C1 segment of cervical spinal cord (tissue), 14 donors: Measurements from ENCODE around the gene GLB1L.
"Not testable (repeated sequence)": the region's sequence is repeated elsewhere in the genome, so short reads cannot be mapped to it uniquely, and the experiment has no call there.

Experiments
- DNase-seq, 14 donors: peaks; one replicate each; lab custom pipeline; 2025; lab: John Stamatoyannopoulos, UW

The GLB1L gene

DNA sequence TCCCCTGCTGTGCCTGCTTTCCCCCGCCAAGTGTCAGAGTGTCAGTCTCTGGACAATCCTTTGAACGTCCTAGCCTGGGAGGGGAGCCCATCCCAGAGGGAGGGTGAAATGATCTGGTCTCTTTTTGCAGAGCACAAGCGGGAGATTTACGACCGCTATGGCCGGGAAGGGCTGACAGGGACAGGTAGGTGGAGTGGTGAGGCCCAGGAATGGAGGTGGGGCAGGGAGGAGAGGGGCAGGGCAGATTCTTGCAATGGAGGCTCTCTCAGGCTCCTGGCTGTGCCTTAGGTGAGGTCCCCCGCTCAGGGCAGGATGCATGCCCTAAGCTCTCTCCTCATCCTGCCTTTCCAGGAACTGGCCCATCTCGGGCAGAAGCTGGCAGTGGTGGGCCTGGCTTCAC is 36.3 kb upstream of the GLB1L start:
- DNase-seq: peak in 1 of 14 donors; percentile 43

DNA sequence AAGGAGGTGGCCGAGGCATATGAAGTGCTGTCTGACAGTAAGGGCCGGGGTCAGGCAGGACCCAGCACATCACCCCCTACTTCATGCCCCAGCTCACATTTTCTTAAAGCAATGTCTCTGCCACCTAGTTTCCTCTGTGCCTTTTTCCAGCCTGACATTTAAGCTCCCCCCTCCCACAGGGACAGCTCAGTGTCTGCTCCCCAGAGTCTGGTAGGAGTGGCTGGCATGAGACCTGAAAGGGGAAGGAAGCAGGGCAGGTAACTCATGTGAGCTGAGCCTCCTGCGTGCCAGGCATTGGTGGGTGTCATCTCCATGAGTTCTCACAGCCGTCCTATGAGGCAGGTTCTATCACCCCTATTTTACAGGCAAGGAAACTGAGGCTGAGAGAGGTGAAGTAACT is 35.4 kb upstream of the GLB1L start:
- peak in 2 of 14 donors; percentile 34 to 63 for DNase-seq

DNA sequence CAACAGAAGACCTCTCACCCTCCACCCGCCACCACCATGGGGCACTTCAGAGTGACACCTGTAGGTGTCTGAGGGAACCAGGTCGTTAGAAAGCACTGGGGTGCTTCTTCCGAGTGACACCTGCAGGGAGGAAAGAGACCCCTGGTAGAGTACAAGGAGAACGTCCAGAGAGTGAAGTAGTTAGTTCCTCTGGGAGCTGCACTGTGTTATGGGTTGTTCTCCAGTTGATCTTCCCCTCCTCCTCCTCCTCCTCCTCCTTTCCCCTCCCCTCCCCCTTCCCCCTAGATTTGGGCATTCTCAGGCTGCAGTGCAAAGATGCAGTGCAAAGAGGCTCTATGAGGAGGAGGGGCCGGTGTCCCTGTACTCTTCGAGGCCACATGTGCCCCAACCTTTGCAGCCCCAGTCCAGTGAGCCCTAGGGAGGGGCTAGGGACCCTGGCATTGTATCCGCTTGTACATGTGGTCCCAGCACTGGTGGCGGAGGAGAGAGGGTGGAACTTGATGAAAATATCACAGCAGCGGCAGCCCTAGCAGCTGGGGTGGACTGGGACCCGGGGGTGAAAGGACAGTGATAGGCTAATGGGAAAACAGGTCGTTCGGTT is 34.8 kb upstream of the GLB1L start:
- DNase-seq: peak in 4 of 14 donors; percentile 33 to 70 (median 42)

DNA sequence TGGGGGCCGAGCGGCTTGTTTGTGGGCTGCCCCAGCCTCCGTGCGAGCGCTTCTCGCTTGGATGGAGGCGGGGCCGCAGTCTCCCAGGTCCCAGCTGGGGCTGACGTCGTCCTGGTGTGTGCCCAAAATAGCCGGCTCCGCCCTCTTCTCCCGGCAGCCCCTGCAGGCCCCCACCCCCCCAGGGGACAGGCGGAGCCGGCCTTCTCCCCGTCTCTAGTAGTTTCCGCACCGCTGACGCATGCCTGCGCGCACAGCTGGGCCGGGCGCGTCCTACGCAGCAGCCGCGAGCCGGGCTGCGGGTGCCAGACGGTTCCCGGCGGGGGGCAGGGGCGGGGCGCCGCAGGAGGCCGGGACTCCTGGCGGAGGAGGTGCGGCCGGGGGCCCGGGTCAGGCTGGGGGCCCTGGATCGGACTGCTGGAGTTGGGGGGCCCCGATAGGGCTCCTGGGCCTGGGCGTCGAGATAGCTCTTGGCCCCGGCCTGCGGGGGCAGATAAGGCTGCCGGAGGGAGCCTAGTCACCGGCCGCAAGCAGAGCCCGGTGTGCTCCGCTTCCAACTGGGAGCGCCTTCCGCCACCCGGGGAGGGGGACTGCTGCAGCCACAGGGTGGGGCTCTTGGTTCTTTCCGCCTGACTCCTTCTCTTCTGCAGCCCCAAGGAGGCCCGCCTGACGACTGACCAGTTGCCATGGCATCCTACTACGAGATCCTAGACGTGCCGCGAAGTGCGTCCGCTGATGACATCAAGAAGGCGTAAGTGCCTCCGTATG is 34.1 kb upstream of the GLB1L start, which contains the start of gene DNAJB2:
Gene DNAJB2, plus strand, starts transcription at position 216 of the 765 bp plus-strand sequence. Its CDS starts 468 bp downstream, at position 684.
- DNase-seq: peak; percentile 66 to 99 (median 96)

DNA sequence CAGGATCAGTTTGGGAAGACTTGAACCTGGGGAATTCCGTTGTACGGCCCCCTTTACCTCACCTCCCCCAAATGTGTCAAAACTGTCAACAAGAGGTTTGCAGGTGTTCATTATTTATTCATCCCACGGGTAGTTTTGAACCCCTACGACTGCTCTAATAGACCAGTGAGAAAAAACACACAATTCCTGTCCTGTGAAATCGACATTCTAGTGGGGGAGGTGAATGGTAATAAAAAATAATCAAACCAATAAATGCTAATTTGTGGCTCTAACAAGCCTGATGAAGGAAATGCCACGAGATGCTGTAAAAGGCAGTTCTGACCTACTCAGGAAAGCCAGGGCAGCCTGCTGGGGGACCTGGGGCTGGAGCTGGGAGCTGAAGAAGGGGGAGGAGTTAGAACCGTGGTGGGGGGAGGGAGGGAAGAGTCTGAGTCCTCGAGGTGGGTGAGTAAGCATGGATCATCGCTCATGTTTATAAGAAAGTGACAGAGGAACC is 33.5 kb upstream of the GLB1L start:
- DNase-seq: no peak

DNA sequence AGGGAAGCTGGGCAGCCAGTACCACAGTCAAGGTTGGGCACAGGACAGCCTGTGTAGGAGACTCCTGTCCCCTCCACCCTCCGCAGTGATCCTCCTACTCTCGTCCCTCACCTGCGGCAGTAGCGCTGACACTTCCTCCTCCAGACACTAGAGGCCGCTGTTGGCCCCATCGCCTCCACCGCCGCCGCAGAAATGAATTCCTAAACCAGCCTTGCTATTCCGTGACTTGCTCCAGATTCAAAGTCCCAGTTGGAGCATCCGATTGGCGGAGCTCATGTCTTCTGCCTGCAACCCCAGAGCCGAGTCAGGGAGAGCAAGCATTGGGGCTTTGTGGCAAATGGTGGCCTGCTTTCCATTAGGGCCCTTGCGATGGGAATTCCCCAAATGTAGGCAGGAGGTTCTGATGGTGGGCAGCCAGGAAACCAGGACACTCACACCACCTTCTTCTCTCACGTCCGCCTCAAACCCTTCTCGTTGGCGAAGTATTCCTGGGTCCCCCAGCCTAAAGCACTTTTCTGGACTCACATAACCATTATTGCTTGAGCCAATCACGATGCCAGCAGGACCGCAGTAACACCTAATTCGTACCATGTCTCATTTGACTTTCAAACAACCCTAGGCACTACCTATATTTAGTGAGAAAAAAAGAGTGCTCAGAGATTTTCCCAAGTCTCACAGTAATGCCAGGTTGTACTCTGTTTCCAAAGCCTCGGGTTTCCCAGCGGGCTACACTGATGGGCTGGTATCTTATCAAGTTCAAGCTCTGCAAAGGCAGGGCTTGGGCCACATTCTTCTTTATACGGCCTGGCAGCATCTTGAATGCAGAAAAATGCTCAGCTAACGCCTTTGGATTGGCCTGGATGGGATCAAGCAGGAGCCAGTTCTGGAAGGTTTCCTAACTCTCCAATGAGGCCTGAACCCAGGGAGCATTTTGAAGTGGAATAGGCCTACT is 32.7 kb upstream of the GLB1L start:
- DNase-seq: peak in 12 of 14 donors; percentile 52 to 84 (median 76)

DNA sequence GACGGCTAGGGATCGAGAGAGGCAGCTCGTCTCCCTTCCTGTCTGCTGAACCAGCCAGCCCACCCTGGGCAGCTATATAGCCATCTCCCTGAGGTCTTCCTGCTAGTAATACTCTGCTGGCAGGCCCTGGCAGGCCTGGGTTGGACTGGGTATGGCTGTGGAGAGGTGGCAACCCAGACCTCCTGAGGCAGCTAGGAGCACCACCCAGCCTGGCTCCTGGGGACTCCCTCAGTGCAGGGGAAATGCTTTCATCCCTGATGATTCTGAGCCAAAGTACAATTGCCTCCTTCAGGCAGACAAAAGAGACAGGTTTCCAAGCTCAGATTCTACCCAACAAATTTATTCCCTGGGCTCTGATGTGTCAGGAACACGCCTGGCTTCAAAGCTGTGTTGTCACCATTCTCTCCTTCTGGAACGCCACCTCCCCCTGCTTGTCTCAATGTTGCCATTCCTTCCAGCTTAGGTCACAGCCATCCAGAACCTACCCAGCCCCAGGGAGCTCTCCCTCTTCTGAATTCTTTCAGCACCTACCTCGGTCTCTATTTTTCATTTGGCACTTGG is 29.2 kb upstream of the GLB1L start:
- no peak for DNase-seq

DNA sequence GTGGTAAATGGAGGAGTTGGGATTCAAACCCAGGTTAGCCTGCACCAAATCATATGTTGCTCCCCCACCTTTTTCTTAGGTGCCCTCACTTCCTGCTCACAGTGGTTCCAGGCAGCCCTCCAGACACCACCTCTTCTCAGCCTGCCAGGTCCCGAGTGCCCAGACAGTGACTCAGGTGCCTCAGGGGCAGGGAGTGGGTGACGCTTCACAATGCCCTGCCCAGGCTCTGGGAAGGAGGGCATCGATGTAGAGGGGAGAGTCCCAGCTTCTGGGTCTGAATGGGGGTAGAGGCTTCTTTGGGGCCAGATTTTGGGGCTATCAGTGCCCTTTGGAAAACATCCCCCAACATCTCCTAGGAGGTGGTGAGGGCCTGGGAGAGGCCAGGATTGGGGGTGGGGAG is 28.7 kb upstream of the GLB1L start:
- no peak for DNase-seq

DNA sequence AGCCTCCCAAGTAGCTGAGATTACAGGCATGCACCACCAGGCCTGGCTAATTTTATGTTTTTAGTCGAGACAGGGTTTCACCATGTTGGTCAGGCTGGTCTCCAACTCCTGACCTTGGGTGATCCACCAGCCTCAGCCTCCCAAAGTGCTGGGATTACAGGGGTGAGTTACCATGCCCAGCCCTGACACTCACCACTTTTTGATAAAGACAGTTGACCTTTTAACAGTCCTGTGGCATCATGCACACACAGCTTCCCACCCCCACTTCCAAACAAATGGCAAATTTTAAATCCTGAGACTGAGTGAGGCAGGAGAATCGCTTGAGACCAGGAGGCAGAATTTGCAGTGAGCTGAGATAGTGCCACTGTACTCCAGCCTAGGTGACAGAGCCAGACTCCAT is 27.8 kb upstream of the GLB1L start:
- no peak for DNase-seq

DNA sequence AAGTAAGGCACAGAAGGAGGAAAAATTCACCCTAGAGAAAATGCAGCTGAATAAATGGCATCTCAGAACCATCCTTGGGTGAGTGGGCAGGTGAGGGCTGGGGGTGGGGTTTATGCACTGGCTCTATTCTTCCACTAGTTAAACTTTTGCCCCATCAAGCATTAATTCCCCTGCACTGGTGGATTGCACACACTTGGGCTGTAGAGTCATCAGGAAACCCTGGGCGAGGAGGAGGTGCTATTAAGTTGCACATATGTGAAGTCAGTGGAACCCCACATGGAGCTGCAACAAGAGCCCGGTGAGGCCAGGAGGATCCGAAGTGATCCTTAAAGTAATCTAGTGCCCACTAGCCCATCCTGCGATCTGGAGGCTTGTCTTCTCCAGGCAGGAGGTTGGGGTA is 27.1 kb upstream of the GLB1L start:
- no peak for DNase-seq

DNA sequence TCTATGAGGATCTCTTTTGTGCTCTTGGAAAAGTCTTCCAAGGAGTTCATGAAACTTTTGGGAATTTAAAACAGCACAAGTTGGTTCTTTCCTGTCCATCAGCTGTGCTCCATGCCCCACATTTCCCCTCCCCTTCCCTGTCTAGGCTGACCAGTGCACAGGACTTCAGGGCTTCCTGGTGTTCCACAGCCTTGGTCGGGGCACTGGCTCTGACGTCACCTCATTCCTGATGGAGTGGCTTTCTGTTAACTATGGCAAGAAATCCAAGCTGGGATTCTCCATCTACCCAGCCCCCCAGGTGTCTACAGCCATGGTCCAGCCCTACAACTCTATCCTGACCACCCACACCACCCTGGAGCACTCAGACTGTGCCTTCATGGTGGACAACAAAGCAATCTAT is 25.8 kb upstream of the GLB1L start:
- no peak for DNase-seq

DNA sequence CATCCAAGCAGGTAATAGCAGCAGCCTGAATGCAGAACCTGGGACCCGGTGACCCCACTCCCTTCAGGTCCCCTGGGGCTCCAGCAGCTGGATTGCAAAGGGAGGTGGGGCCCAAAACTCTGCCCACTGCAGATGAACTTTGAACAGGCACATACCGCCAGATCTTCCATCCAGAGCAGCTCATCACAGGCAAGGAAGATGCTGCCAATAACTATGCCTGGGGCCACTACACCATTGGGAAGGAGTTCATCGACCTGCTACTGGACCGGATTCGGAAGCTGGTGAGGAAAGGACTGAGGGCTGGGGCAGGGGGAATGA is 24.8 kb upstream of the GLB1L start:
- no peak for DNase-seq

DNA sequence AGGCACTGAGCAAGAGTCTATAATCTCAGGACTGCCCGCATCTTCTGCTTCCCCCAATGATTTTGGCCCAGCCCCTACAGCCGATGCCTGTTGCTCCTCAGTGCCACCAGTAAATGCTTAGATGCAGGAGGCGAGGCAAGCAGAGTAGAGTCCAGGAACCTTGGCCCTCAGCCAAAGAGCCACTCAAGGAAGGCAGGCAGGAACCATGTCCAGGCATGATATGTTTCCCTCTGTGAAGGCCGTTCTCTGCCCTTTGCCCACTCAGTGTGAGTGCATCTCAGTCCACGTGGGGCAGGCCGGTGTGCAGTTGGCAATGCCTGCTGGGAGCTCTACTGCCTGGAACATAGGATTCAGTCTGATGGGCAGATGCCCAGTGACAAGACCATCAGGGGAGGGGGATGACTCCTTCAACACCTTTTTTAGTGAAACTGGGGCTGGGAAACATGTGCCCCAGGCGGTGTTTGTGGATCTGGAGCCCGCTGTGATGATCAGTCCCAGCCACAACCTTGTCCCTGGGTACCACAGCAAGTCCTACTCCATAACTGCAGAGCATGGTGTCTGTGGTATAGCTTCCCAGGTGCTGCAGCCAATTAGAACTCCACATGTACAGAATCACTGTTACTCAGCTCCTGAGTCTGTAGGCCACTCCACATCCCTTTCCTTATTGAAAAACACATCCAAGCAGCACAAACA is 24.3 kb upstream of the GLB1L start:
- no peak for DNase-seq

DNA sequence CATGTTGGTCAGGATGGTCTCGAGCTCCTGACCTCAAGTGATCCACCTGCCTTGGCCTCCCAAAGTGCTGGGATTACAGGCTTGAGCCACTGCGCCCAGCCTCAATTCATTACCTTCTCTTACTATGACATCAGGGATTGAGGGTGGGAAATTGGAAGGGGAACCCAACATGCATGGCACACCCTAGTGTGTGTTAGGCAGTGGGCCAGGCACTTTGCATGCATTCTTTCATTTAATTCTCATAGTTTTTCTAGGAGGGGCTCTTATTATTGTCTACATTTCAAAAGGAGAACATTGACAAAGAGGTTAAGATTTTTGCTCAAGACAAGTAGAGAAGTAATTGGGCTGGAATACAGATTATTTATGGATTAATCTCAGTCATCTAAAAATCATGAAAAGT is 23.1 kb upstream of the GLB1L start:
- no peak for DNase-seq

DNA sequence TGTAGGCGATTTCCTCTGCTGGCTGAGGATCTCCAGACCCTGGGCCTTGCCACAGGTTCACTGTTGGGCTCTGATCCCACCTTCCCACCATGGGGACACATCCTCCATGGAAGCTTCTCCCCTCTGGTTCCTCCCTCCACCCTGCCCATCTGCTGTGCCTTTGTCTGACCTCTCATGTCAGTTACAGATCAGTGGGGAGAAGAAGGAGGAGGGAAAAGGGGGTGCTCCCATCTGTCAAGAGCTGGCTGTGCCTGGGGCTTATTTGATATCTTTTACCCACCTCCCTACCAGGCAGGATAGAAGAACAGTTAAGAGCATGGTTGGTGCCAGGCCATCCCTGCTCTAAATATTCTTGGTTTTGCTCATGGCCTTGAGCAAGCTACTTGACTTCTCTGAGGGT is 21.6 kb upstream of the GLB1L start:
- no peak for DNase-seq

DNA sequence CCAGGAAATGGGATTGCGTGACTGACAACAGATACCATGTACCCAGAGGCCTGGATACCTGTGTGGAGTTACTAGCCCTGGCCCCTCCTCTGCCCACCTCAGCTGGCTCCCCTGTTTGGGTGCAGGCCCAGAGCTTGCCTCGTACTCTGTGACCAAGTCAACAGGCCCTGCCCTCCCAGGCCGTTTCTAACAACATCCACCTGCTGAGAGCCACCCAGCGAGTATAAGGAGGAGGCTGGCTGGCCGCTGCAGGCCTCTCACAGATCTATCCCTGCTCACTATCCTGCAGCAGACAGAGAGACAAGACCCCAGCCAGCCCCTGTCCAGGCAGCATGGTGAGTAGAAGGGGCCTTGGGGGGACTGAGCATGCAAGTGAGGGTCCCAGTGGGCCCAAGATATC is 21.0 kb upstream of the GLB1L start:
- DNase-seq: no peak

DNA sequence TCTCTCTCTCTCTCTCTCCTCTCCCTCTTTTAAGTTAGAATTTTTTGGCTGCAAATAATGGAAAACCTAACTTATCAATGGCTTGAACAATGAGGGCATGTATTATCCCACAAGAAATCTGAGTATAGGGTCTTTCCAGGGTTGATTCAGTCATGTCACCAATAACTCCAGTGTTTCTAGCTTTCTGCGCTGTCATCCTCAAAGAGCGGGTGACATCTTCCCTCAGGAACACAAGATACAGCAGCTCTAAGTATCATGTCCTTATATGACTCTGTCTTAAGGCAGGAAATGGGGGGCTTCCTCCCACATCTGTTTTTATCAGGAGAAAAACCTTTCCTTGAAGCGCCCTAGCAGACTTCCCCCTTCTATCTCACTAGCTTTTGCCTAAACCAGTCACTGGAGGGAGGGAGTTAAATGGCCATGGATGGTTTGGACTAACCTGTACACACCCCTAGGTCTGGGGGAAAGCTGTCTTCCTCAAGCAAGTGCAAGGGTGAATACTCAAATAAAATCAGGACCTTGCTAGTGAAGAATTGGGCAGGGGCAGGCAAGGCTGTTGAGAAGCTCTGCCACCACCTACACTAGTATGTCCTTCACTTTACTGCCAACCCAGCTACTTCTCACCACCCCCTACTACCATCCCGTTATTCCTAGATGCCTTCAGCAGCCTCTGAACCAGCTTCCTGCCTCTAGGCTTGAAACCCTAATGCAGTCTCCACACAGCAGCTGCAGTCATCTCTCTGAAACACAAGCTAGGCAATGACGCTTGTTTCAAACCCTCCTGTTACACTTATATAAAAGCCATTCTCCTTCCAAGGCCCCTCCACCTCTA is 16.0 kb upstream of the GLB1L start:
- no peak for DNase-seq

DNA sequence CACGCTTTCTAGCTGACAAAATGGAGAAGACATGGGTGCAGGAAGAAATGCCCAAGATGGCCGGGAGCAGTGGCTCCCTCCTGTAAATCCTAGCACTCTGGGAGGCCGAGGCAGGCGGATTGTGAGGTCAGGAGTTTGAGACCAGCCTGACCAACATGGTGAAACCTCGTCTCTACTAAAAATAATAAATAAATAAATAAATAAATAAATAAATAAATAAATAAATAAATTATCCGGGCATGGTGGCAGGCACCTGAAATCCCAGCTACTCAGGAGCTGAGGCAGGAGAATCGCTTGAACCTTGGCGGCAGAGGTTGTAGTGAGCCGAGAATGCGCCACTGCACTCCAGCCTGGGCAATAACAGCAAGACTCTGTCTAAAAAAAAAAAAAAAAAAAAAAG is 13.7 kb upstream of the GLB1L start:
- not testable (repeated sequence) for DNase-seq

DNA sequence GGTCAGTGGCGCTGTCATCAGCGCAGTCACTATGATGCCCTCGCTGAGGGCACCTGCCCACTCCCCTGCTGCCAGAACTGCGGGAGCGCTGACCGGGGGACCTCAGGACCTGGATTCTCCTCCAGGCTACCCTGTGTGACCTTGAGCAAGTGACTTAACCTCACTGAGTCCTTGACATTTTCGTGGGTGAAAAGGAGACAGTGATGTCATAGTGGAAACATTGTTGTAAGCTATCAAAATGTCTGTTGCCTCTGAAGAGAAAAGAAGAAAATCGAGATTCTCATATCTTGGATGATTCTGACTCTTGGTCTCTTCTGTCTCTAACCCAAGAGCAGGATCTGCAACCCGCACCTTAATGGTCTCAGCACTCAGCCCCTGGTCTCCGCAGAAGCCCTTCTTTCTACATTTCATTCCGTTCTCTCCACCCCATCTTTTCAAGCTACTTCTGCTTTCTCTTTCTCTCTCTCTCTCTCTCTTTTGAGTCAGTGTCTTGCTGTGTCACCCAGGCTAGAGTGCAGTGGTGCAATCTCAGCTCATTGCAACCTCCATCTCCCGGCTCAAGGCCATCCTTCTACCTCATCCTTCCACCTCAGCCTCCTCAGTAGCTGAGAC is 9.5 kb upstream of the GLB1L start:
- peak in 1 of 14 donors; percentile 45 for DNase-seq
